ENCODE data around the gene NDUFS2.

Gene NDUFS2

GRCh38 chr1:161216945-161217712 is 15.0 kb downstream of the NDUFS2 start:
- no peak for TF ChIP-seq YY1 (IDR thresholded peaks at IDR 0.05; ENCODE audit: insufficient read depth, insufficient read length)
- no peak for TF ChIP-seq SUZ12 (IDR thresholded peaks at IDR 0.05; ENCODE audit: extremely low read depth, insufficient read depth, insufficient read length)
- TF ChIP-seq ZNF274 (IDR thresholded peaks at IDR 0.05; ENCODE audit: low read depth, low read length): no peak
- H3K36me3 ChIP-seq (ENCODE audit: insufficient read depth, insufficient read length, low read length): peaks cover 36% of the 10 kb centered on the region
- no peaks in the 10 kb centered on the region for H3K9me3 ChIP-seq (ENCODE audit: insufficient read depth, low read length)
- no peak for DNase-seq (ENCODE audit: low read depth, low spot score)
- H3K4me3 ChIP-seq (ENCODE audit: insufficient read length, low read depth): no peak overlapping the region
- H3K27me3 ChIP-seq (ENCODE audit: insufficient read depth, insufficient read length): no peaks in the 10 kb centered on the region
- H3K4me1 ChIP-seq (ENCODE audit: insufficient read depth, insufficient read length): peaks cover 14% of the 10 kb centered on the region
- H3K9ac ChIP-seq (ENCODE audit: insufficient read length, low read depth): no peak overlapping the region

GRCh38 chr1:161217831-161218230 is 15.7 kb downstream of the NDUFS2 start:
- no peaks in the 10 kb centered on the region for H3K27me3 ChIP-seq (ENCODE audit: insufficient read depth, insufficient read length)
- no peaks in the 10 kb centered on the region for H3K9me3 ChIP-seq (ENCODE audit: insufficient read depth, low read length)
- no peak for DNase-seq (ENCODE audit: low read depth, low spot score)
- H3K4me3 ChIP-seq (ENCODE audit: insufficient read length, low read depth): no peak overlapping the region
- peaks cover 29% of the 10 kb centered on the region for H3K36me3 ChIP-seq (ENCODE audit: insufficient read depth, insufficient read length, low read length)
- TF ChIP-seq SUZ12 (IDR thresholded peaks at IDR 0.05; ENCODE audit: extremely low read depth, insufficient read depth, insufficient read length) (no peak), YY1 (IDR thresholded peaks at IDR 0.05; ENCODE audit: insufficient read depth, insufficient read length) (no peak), ZNF274 (IDR thresholded peaks at IDR 0.05; ENCODE audit: low read depth, low read length) (no peak)
- no peak overlapping the region for H3K9ac ChIP-seq (ENCODE audit: insufficient read length, low read depth)
- H3K4me1 ChIP-seq (ENCODE audit: insufficient read depth, insufficient read length): peaks cover 14% of the 10 kb centered on the region

- no peaks in the 10 kb centered on the region for H3K27me3 ChIP-seq (ENCODE audit: insufficient read depth, insufficient read length)
- TF ChIP-seq ZNF274 (IDR thresholded peaks at IDR 0.05; ENCODE audit: low read depth, low read length): no peak
- no peak for TF ChIP-seq SUZ12 (IDR thresholded peaks at IDR 0.05; ENCODE audit: extremely low read depth, insufficient read depth, insufficient read length)
- no peak for TF ChIP-seq YY1 (IDR thresholded peaks at IDR 0.05; ENCODE audit: insufficient read depth, insufficient read length)
- peaks cover 14% of the 10 kb centered on the region for H3K4me1 ChIP-seq (ENCODE audit: insufficient read depth, insufficient read length)
- peaks cover 22% of the 10 kb centered on the region for H3K36me3 ChIP-seq (ENCODE audit: insufficient read depth, insufficient read length, low read length)
- no peaks in the 10 kb centered on the region for H3K9me3 ChIP-seq (ENCODE audit: insufficient read depth, low read length)
- no peak overlapping the region for H3K4me3 ChIP-seq (ENCODE audit: insufficient read length, low read depth)
- H3K9ac ChIP-seq (ENCODE audit: insufficient read length, low read depth): no peak overlapping the region
- no peak for DNase-seq (ENCODE audit: low read depth, low spot score)
These were observed 16.3 kb downstream of the NDUFS2 start for GRCh38 chr1:161218301-161219077.

- H3K9me3 ChIP-seq (ENCODE audit: insufficient read depth, low read length): no peaks in the 10 kb centered on the region
- H3K36me3 ChIP-seq (ENCODE audit: insufficient read depth, insufficient read length, low read length): peaks cover 14% of the 10 kb centered on the region
- no peak for DNase-seq (ENCODE audit: low read depth, low spot score)
These were observed 17.1 kb downstream of the NDUFS2 start for GRCh38 chr1:161219078-161219892.

GRCh38 chr1:161220002-161220401 is 17.8 kb downstream of the NDUFS2 start:
- TF ChIP-seq YY1 (IDR thresholded peaks at IDR 0.05; ENCODE audit: insufficient read depth, insufficient read length): no peak
- TF ChIP-seq SUZ12 (IDR thresholded peaks at IDR 0.05; ENCODE audit: extremely low read depth, insufficient read depth, insufficient read length): no peak
- TF ChIP-seq ZNF274 (IDR thresholded peaks at IDR 0.05; ENCODE audit: low read depth, low read length): no peak
- peaks cover 15% of the 10 kb centered on the region for H3K4me1 ChIP-seq (ENCODE audit: insufficient read depth, insufficient read length)
- peaks cover 8% of the 10 kb centered on the region for H3K36me3 ChIP-seq (ENCODE audit: insufficient read depth, insufficient read length, low read length)
- no peak for DNase-seq (ENCODE audit: low read depth, low spot score)
- H3K27me3 ChIP-seq (ENCODE audit: insufficient read depth, insufficient read length): no peaks in the 10 kb centered on the region
- H3K4me3 ChIP-seq (ENCODE audit: insufficient read length, low read depth): no peak overlapping the region
- H3K9ac ChIP-seq (ENCODE audit: insufficient read length, low read depth): no peak overlapping the region
- H3K9me3 ChIP-seq (ENCODE audit: insufficient read depth, low read length): no peaks in the 10 kb centered on the region

More at GRCh38 chr1:161219078-161219892, 17.1 kb downstream of the NDUFS2 start:
- no peak for TF ChIP-seq SUZ12 (IDR thresholded peaks at IDR 0.05; ENCODE audit: extremely low read depth, insufficient read depth, insufficient read length)
- TF ChIP-seq YY1 (IDR thresholded peaks at IDR 0.05; ENCODE audit: insufficient read depth, insufficient read length): no peak
- no peak for TF ChIP-seq ZNF274 (IDR thresholded peaks at IDR 0.05; ENCODE audit: low read depth, low read length)
- no peak overlapping the region for H3K4me3 ChIP-seq (ENCODE audit: insufficient read length, low read depth)
- no peak overlapping the region for H3K9ac ChIP-seq (ENCODE audit: insufficient read length, low read depth)
- no peaks in the 10 kb centered on the region for H3K27me3 ChIP-seq (ENCODE audit: insufficient read depth, insufficient read length)
- peaks cover 14% of the 10 kb centered on the region for H3K4me1 ChIP-seq (ENCODE audit: insufficient read depth, insufficient read length)

GRCh38 chr1:161222175-161223019 is 20.2 kb downstream of the NDUFS2 start:
- no peak for DNase-seq (ENCODE audit: low read depth, low spot score)
- Histone ChIP-seq H3K9ac (ENCODE audit: insufficient read length, low read depth) (no peak overlapping the region), H3K4me3 (ENCODE audit: insufficient read length, low read depth) (no peak overlapping the region), H3K36me3 (ENCODE audit: insufficient read depth, insufficient read length, low read length) (no peaks in the 10 kb centered on the region), H3K27me3 (ENCODE audit: insufficient read depth, insufficient read length) (no peaks in the 10 kb centered on the region), H3K9me3 (ENCODE audit: insufficient read depth, low read length) (no peaks in the 10 kb centered on the region), H3K4me1 (ENCODE audit: insufficient read depth, insufficient read length) (peaks cover 17% of the 10 kb centered on the region)
- TF ChIP-seq ZNF274 (IDR thresholded peaks at IDR 0.05; ENCODE audit: low read depth, low read length) (no peak), YY1 (IDR thresholded peaks at IDR 0.05; ENCODE audit: insufficient read depth, insufficient read length) (no peak), SUZ12 (IDR thresholded peaks at IDR 0.05; ENCODE audit: extremely low read depth, insufficient read depth, insufficient read length) (no peak)
